Forelimb muscle (tissue), 1 donor: ENCODE results near the gene ELK3. TPM values are rescaled to one million over a fixed set of nuclear protein-coding genes. Genes with fewer than 3 reads are reported as not detected.

Source experiments
- DNase-seq: peaks from one replicate; pipeline ENCODE4 v3.0.0-alpha.2; 2013; ENCODE audit warnings: low read depth
- polyA plus RNA-seq: library from polyadenylated mRNA; unstranded; fragments of 120-200 nt; gene quantifications from one replicate; pipeline ENCODE4 v1.2.1, GENCODE V29; 2013; ENCODE audit not compliant: insufficient read length

Gene ELK3
- polyA plus RNA-seq, 1 donor: 33.0 TPM

GRCh38 chr12:96189781-96190180, 4.4 kb upstream of the ELK3 start:
- no peak for DNase-seq

- no peak for DNase-seq
Observed at GRCh38 chr12:96190413-96191108, 3.6 kb upstream of the ELK3 start.

- no peak for DNase-seq
Observed at GRCh38 chr12:96192926-96193573, 1.1 kb upstream of the ELK3 start.

- no peak for DNase-seq
Observed at GRCh38 chr12:96194576-96194889, 358 bp downstream of the ELK3 start.

GRCh38 chr12:96194971-96195844, 1.0 kb downstream of the ELK3 start:
- no peak for DNase-seq

- DNase-seq: no peak
Observed at GRCh38 chr12:96195845-96196451, 1.8 kb downstream of the ELK3 start.

GRCh38 chr12:96196781-96197180, 2.6 kb downstream of the ELK3 start:
- DNase-seq: no peak

- no peak for DNase-seq
Observed at GRCh38 chr12:96197503-96198272, 3.5 kb downstream of the ELK3 start.

- no peak for DNase-seq
Observed at GRCh38 chr12:96198965-96199364, 4.8 kb downstream of the ELK3 start.

GRCh38 chr12:96199464-96199863, 5.3 kb downstream of the ELK3 start:
- no peak for DNase-seq

- DNase-seq: no peak
Observed at GRCh38 chr12:96201272-96202227, 7.4 kb downstream of the ELK3 start.

- no peak for DNase-seq
Observed at GRCh38 chr12:96204381-96204780, 10.2 kb downstream of the ELK3 start.

GRCh38 chr12:96205908-96206307, 11.7 kb downstream of the ELK3 start:
- DNase-seq: no peak

GRCh38 chr12:96206936-96207662, 12.9 kb downstream of the ELK3 start:
- no peak for DNase-seq

GRCh38 chr12:96208346-96208745, 14.2 kb downstream of the ELK3 start:
- DNase-seq: no peak

GRCh38 chr12:96208801-96209549, 14.8 kb downstream of the ELK3 start:
- no peak for DNase-seq

GRCh38 chr12:96210376-96211055, 16.3 kb downstream of the ELK3 start:
- DNase-seq: no peak

GRCh38 chr12:96211988-96212387, 17.8 kb downstream of the ELK3 start:
- DNase-seq: no peak
